K562 (cell line): ENCODE data around the gene AADAC. TPM values are rescaled to one million over a fixed set of nuclear protein-coding genes. Genes with fewer than 3 reads are reported as not detected.
A peak's percentile ranks its signal among the peaks of the same experiment; 100 is the strongest.

Source experiments
- ARNT ChIP-seq, 2 experiments: fragments of 450-650 bp; IDR thresholded peaks; 2 replicates each; pipeline ENCODE4 v1.6.1; 2016; ENCODE audit warnings: mild to moderate bottlenecking in 1 of 2
- CREM ChIP-seq: IDR thresholded peaks from 2 replicates; pipeline ENCODE4 v1.6.1; 2014; ENCODE audit warnings: antibody characterized with exemption, low read depth
- DNMT1 ChIP-seq: fragments of 450-650 bp; IDR thresholded peaks from 2 replicates; pipeline ENCODE4 v1.6.1; 2016; ENCODE audit warnings: antibody characterized with exemption, mild to moderate bottlenecking
- E2F4 ChIP-seq: sonication (generic); formaldehyde crosslinking; IDR thresholded peaks from 2 replicates; pipeline ENCODE4 v1.8.0; 2022; ENCODE audit warnings: mild to moderate bottlenecking, low read depth, missing genetic modification reagents
- ELF4 ChIP-seq: fragments of 450-650 bp; formaldehyde crosslinking; IDR thresholded peaks from 2 replicates; pipeline ENCODE4 v1.4.0; 2022; ENCODE audit warnings: missing genetic modification characterization
- GTF2F1 ChIP-seq: IDR thresholded peaks from 2 replicates; pipeline ENCODE4 v1.6.1; 2011; ENCODE audit warnings: low read depth, low read length, improper control_type of control experiment
- HDAC1 ChIP-seq, 2 experiments: fragments of 450-650 bp; IDR thresholded peaks; 2 replicates each; pipeline ENCODE4 v1.6.1; 2016 to 2017; ENCODE audit warnings: inconsistent platforms in 1 of 2, mild to moderate bottlenecking in 1 of 2, moderate library complexity in 1 of 2
- HMG20B ChIP-seq: fragments of 250-450 bp; sonication (Bioruptor Pico); IDR thresholded peaks from 2 replicates; pipeline ENCODE4 v1.5.0; 2021; ENCODE audit warnings: mild to moderate bottlenecking
- L3MBTL2 ChIP-seq: fragments of 450-650 bp; IDR thresholded peaks from 2 replicates; pipeline ENCODE4 v1.6.1; 2016; ENCODE audit warnings: mild to moderate bottlenecking, moderate library complexity
- MAFF ChIP-seq: IDR thresholded peaks from 2 replicates; pipeline ENCODE4 v1.6.1; 2012; ENCODE audit warnings: low read length, improper control_type of control experiment
- MITF ChIP-seq: IDR thresholded peaks from 2 replicates; pipeline ENCODE4 v1.6.1; 2014; ENCODE audit warnings: antibody characterized with exemption
- NCOA2 ChIP-seq, 2 experiments: fragments of 450-650 bp; IDR thresholded peaks; 2 replicates each; pipeline ENCODE4 v1.6.1; 2018; ENCODE audit warnings: mild to moderate bottlenecking in 2 of 2, moderate library complexity in 1 of 2; ENCODE audit not compliant: partially characterized antibody in 2 of 2
- NR4A1 ChIP-seq, 2 experiments: fragments of 250-450 bp in 1 of 2; fragments of 450-650 bp in 1 of 2; sonication (Bioruptor Pico) in 1 of 2; IDR thresholded peaks; 2 replicates each; pipeline versions ENCODE4 v1.4.0 to v1.6.1; 2016 to 2020; ENCODE audit warnings: mild to moderate bottlenecking in 2 of 2, missing compliant biosample characterization in 1 of 2, missing genetic modification characterization in 1 of 2, moderate library complexity in 1 of 2
- NUFIP1 ChIP-seq: fragments of 450-650 bp; IDR thresholded peaks from 2 replicates; pipeline ENCODE4 v1.6.1; 2018; ENCODE audit not compliant: partially characterized antibody
- POLR2A ChIP-seq: fragments of 450-650 bp; conservative IDR thresholded peaks from 2 replicates; pipeline ENCODE4 v1.6.1; 2016
- RBM34 ChIP-seq: fragments of 200-400 bp; formaldehyde crosslinking; IDR thresholded peaks from 2 replicates; pipeline ENCODE4 v1.6.1; 2018; ENCODE audit warnings: low read length, borderline replicate concordance; ENCODE audit not compliant: insufficient read depth
- RCOR1 ChIP-seq, 2 experiments: IDR thresholded peaks; 2 replicates each; pipeline ENCODE4 v1.6.1; 2012; ENCODE audit warnings: low read depth in 2 of 2, low read length in 2 of 2, borderline replicate concordance in 1 of 2, improper control_type of control experiment in 1 of 2
- TARDBP ChIP-seq: fragments of 450-650 bp; IDR thresholded peaks from 2 replicates; pipeline ENCODE4 v1.6.1; 2016
- TBL1XR1 ChIP-seq, 2 experiments: IDR thresholded peaks; 2 replicates each; pipeline ENCODE4 v1.6.1; 2012; ENCODE audit warnings: improper control_type of control experiment in 2 of 2, low read length in 2 of 2, mild to moderate bottlenecking in 1 of 2
- ZBTB34 ChIP-seq: fragments of 250-450 bp; sonication (Bioruptor Pico); IDR thresholded peaks from 2 replicates; pipeline ENCODE4 v1.8.0; 2021; ENCODE audit warnings: mild to moderate bottlenecking, moderate library complexity
- ZNF212 ChIP-seq: fragments of 450-650 bp; formaldehyde crosslinking; IDR thresholded peaks from 2 replicates; pipeline ENCODE4 v1.4.0; 2020; ENCODE audit warnings: mild to moderate bottlenecking
- ZNF280A ChIP-seq: fragments of 450-650 bp; IDR thresholded peaks from 2 replicates; pipeline ENCODE4 v1.6.1; 2018; ENCODE audit warnings: mild to moderate bottlenecking, low read depth; ENCODE audit not compliant: partially characterized antibody
- ZNF699 ChIP-seq: fragments of 250-450 bp; sonication (Bioruptor Pico); IDR thresholded peaks from 2 replicates; pipeline ENCODE4 v1.8.0; 2021; ENCODE audit warnings: mild to moderate bottlenecking, moderate library complexity; ENCODE audit not compliant: insufficient replicate concordance
- polyA plus RNA-seq, 8 experiments: library from polyadenylated mRNA; depleted of rRNA in 4 of 8; stranded (reverse) in 5 of 8; unstranded in 3 of 8; fragments of >200 nt; fragmentation: Nextera tagmentation in 2 of 8; fragmentation: Illumina TruSeq in 1 of 8; extraction: Ambion mirVana in 2 of 8; extraction: Trizol in 1 of 8; gene quantifications; 2 replicates each; pipeline versions ENCODE4 v1.2.1 to v1.2.3, GENCODE V29; 2011 to 2014; ENCODE audit warnings: inconsistent platforms in 1 of 8, missing spikeins in 1 of 8
- total RNA-seq, 7 experiments: library from RNA; depleted of rRNA in 6 of 7; stranded (reverse); fragments of >200 nt in 6 of 7; fragmentation: Illumina TruSeq in 2 of 7; extraction: Trizol in 2 of 7; gene quantifications; 2 replicates each; pipeline versions ENCODE4 v1.2.1 to v1.2.3, GENCODE V29; 2011 to 2021; ENCODE audit warnings: low replicate concordance in 1 of 7
- TF ChIP-seq, protein P1 (sequence below): sonication (generic); formaldehyde crosslinking; IDR thresholded peaks from 2 replicates; pipeline ENCODE4 v1.8.0; 2022; ENCODE audit warnings: missing genetic modification reagents, mild to moderate bottlenecking, borderline replicate concordance

The AADAC gene
- total and polyA plus RNA-seq, 9 of the 15 experiments (the other 6 are each of a cell fraction or from before 2014, with no cell fraction given): 0.47 TPM; not detected in 8

DNA sequence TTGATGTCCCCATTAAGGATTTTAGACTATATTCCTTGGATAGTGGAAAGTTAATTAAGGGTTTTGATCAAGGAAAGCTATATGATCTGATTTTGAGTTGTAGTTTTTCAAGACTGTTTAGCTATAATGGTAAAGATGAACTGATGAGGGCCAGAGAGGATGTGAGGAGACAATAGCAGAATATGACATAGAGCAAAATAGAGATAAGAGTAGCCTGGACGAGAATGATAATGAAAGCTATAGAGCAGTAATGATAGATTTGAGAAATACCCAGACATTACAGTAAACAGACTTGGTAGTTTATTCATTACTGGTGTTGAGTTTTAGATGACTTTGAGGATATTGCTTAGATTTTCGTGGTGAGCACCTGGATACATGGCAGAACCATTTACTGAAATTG lies 63.4 kb downstream of the AADAC start (continued):
- TF ChIP-seq GTF2F1: no peak
- TF ChIP-seq TBL1XR1 (IDR thresholded peaks at IDR 0.05; ENCODE audit: low read length in 2 of 2): peak in 1 of 2 experiments; percentile 42; a peak in 1 of 4 replicates
- TF ChIP-seq HMG20B (CRISPR knock-in tag): no peak
- no peak for TF ChIP-seq NCOA2 (IDR thresholded peaks at IDR 0.05; ENCODE audit: partially characterized antibody in 2 of 2)
- 0 out of 4 replicates have a peak, but pooled peaks of 1 of the 2 experiments have one; percentile 50 for TF ChIP-seq ARNT (IDR thresholded peaks at IDR 0.05)
- no peak for TF ChIP-seq ZNF699 (CRISPR knock-in tag)
- TF ChIP-seq NUFIP1: no peak
- no peak for TF ChIP-seq L3MBTL2
- TF ChIP-seq MITF: no peak
- TF ChIP-seq MAFF: no peak
- TF ChIP-seq ZNF280A: no peak
- TF ChIP-seq RCOR1 (IDR thresholded peaks at IDR 0.05; ENCODE audit: borderline replicate concordance in 1 of 2, low read depth in 2 of 2, low read length in 2 of 2): peak in 1 of 2 experiments; percentile 71; a peak in 2 of 4 replicates
- no peak for TF ChIP-seq RBM34
- no peak for TF ChIP-seq ZNF212 (CRISPR knock-in tag)
- no peak for TF ChIP-seq ZBTB34 (CRISPR knock-in tag)
- no peak for TF ChIP-seq CREM
- no peak for TF ChIP-seq DNMT1
- TF ChIP-seq E2F4 (CRISPR knock-in tag): no peak
- no peak for TF ChIP-seq ELF4 (CRISPR knock-in tag)
- TF ChIP-seq HDAC1 (IDR thresholded peaks at IDR 0.05): peak in 1 of 2 experiments; percentile 61; a peak in 2 of 4 replicates
- TF ChIP-seq NR4A1 (CRISPR knock-in tag; IDR thresholded peaks at IDR 0.05): no peak
- no peak for TF ChIP-seq NR4A1 (tag; IDR thresholded peaks at IDR 0.05)
- no peak for TF ChIP-seq POLR2A
- TF ChIP-seq, protein P1, sequence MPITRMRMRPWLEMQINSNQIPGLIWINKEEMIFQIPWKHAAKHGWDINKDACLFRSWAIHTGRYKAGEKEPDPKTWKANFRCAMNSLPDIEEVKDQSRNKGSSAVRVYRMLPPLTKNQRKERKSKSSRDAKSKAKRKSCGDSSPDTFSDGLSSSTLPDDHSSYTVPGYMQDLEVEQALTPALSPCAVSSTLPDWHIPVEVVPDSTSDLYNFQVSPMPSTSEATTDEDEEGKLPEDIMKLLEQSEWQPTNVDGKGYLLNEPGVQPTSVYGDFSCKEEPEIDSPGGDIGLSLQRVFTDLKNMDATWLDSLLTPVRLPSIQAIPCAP (CRISPR knock-in tag): no peak
- no peak for TF ChIP-seq TARDBP
